Epithelial cell of esophagus (primary cell): ENCODE data around the gene PHKA1.
"Not testable (repeated sequence)": the region's sequence is repeated elsewhere in the genome, so short reads cannot be mapped to it uniquely, and the experiment has no call there.

Source experiments
- DNase-seq: peaks from one replicate; pipeline ENCODE4 v3.0.0; 2010; ENCODE audit warnings: low read depth
- H3K4me3 ChIP-seq: 2 replicates; pipeline ENCODE4 v1.5.1; 2011; ENCODE audit warnings: mild to moderate bottlenecking, low read length, control low read depth
- TF ChIP-seq, protein P1 (sequence below): IDR thresholded peaks from 2 replicates; pipeline ENCODE4 v1.5.1; 2011; ENCODE audit warnings: low read depth, mild to moderate bottlenecking, low read length, control low read depth, inconsistent platforms; ENCODE audit not compliant: insufficient read depth; ENCODE audit errors: missing control alignments

PHKA1 gene

DNA sequence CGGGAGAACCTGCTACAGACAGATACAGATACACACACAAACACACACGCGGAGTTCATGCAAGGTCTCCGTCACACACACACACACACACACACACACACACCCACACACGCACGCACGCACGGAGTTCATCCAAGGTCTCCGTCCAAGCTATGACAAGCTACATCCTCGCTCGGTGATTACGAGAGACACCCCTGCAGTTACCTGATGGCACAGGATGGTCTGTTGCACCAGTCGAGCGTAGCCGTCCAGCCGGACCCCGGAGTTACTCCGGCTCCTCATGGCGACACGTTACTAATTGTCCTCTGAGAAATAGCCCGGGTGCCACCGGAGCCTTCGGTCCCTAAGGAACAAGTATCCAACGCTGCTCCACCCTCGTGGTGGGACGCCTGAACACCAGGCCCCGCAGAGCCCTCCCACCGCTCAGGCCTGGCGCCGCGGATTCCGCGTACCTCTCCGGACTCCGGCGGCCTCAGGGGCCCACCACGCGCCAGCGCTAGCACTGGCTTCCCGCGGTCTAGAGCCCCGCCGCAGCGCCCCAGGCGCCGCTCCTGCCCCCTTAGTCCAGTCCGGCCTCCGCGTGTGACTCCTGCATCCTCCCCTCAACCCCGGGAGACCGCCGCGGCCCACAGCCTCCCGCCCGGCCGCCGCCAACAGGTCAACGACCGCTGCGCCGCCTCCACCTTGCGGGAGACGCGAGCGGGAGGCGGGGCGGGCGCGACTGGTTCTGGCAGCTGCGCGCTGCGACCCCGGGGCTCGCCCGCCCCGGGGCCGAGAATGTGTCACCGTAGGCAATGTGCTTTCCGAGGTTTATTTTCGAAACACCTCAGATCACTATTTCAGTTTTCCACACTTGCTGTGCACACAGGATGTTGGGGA, at the start of gene PHKA1:
Gene PHKA1, minus strand, starts transcription at position 708 of the 879 bp plus-strand sequence. Its CDS starts 426 bp downstream, at position 282.
- H3K4me3 ChIP-seq = peak within 1 kb of the TSS; percentile 48

GRCh38 chrX:72760454-72760853, 46.3 kb upstream of the PHKA1 start:
- DNase-seq, H3K4me3 ChIP-seq: not testable (repeated sequence)

More for the DNA sequence above, at the start of gene PHKA1:
- peak; percentile 55 for DNase-seq

GRCh38 chrX:72748545-72748944, 34.4 kb upstream of the PHKA1 start:
- not testable (repeated sequence) for DNase-seq, H3K4me3 ChIP-seq

GRCh38 chrX:72745546-72745945, 31.4 kb upstream of the PHKA1 start:
- not testable (repeated sequence) for DNase-seq, H3K4me3 ChIP-seq

DNA sequence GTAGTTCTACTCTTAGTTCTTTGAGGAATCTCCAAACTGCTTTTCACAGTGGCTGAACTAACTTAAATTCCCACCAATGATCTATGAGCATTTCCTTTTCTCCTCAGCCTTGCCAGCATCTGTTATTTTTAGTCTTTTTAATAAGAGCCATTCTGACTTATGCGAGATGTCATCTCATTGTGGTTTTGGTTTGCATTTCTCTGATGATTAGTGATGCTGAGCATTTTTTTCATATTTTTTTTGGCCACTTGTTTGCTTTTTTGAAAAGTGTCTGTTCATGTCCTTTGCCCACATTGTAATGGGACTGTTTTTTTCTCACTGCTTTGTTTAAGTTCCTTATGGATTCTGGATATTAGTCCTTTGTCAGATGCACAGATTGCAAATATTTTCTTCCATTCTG, 21.5 kb upstream of the PHKA1 start:
- TF ChIP-seq, protein P1, sequence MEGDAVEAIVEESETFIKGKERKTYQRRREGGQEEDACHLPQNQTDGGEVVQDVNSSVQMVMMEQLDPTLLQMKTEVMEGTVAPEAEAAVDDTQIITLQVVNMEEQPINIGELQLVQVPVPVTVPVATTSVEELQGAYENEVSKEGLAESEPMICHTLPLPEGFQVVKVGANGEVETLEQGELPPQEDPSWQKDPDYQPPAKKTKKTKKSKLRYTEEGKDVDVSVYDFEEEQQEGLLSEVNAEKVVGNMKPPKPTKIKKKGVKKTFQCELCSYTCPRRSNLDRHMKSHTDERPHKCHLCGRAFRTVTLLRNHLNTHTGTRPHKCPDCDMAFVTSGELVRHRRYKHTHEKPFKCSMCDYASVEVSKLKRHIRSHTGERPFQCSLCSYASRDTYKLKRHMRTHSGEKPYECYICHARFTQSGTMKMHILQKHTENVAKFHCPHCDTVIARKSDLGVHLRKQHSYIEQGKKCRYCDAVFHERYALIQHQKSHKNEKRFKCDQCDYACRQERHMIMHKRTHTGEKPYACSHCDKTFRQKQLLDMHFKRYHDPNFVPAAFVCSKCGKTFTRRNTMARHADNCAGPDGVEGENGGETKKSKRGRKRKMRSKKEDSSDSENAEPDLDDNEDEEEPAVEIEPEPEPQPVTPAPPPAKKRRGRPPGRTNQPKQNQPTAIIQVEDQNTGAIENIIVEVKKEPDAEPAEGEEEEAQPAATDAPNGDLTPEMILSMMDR = no peak
- H3K4me3 ChIP-seq = no peak overlapping the region
- DNase-seq = no peak

DNA sequence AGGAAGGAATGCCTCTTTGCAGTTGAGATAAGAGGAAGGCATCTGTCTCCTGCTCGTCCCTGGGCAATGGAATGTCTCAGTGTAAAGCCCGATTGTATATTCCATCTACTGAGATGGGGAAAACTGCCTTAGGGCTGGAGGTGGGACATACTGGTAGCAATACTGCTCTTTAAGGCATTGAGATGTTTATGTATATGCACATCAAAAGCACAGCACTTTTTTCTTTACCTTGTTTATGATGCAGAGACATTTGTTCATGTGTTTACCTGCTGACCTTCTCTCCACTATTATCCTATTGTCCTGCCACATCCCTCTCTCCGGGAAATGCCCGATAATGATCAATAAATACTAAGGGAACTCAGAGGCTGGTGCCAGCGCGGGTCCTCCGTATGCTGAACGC, 19.5 kb upstream of the PHKA1 start:
- not testable (repeated sequence) for DNase-seq, H3K4me3 ChIP-seq

DNA sequence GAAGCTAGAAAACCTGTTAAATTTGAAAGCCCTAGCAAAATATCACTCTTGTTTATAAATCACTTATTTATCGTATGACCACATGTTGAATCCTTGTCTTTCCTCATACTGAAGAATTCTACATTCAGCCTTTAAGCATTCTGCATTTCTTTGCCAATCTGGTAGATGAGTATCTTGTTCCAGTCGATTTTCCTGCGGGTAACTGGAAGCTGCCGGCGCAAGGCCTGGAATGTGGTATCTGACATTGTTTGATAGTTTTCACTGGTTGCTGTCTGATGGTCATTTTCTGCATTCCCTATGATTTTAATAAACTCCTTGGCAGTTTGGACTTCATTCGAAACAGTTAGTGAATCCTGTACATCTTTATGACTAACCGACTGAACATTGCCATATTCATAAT, 13.7 kb upstream of the PHKA1 start:
- DNase-seq = no peak
- H3K4me3 ChIP-seq = no peak overlapping the region
- TF ChIP-seq, protein P1 = no peak

DNA sequence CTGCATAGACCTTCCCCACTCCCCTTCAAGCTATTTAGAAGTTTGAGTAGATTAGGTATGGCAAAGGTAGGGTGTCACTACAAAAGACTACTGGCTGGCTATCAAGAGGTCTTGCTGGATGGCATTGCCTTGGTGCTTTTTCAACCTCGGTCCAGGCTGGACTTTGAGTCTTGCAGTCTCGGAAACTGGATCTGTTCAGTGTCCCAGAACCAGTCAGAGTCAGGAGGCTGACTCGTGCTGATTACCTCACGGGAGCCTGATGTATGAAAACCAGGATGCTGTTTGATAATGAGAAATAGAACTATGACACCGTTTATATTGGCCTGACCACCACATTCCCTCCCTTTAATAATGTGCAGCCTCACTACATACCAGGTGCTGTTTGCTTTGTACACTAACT, 2.7 kb upstream of the PHKA1 start:
- peak; percentile 14 for DNase-seq
- H3K4me3 ChIP-seq = no peak overlapping the region
- TF ChIP-seq, protein P1 = no peak

GRCh38 chrX:72715546-72715945, 1.4 kb upstream of the PHKA1 start:
- TF ChIP-seq, protein P1 = no peak
- DNase-seq = no peak
- H3K4me3 ChIP-seq = no peak overlapping the region

DNA sequence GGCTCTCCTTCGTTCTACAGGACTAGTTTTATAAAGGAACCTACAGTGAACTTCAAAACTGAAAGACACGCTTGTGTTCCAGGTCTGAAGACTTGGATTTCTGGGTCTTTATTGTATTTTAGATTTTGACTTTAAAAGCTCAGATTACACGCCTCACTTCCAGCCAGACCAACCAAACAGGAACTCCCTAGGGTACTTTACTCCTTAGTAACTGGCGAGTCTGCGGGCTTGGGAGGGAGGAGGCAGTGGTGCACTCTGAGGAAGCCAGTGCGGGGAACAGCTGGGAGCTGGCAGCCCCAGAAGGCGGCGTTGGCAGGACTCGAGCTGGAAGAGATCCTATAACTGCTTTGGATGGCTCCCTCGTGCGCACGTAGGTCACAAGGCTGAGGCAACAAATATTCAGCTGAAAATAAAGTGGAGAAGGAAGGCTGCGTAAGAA, 391 bp upstream of the PHKA1 start:
- TF ChIP-seq, protein P1 = no peak
- H3K4me3 ChIP-seq = peak overlapping the region; percentile 48
- DNase-seq = peak; percentile 67
